GM23338 (cell line): ENCODE measurements around the gene NR2C2. TPM values are rescaled to one million over a fixed set of nuclear protein-coding genes. Genes with fewer than 3 reads are reported as not detected.

Experiments
- ATAC-seq: fragments of 200-7000 bp; cut with Tn5 transposase; 3 replicates; pipeline ENCODE4 v1.9.1; 2020
- DNase-seq: peaks from one replicate; pipeline ENCODE4 v3.0.0-alpha.2; 2015; ENCODE audit warnings: low spot score
- H2AFZ ChIP-seq: fragments of 200-600 bp; sonication (generic); 2 replicates; pipeline ENCODE4 v1.8.0; 2016; ENCODE audit warnings: antibody characterized with exemption, mild to moderate bottlenecking, moderate library complexity
- H3F3A ChIP-seq: fragments of 200-600 bp; sonication (generic); replicated peaks from 2 replicates; pipeline ENCODE4 v1.8.0; 2017; ENCODE audit warnings: antibody characterized with exemption, mixed run types, low read depth
- H3K27ac ChIP-seq: fragments of 200-600 bp; sonication (generic); 2 replicates; pipeline ENCODE4 v1.6.1; 2016; ENCODE audit warnings: low read depth
- H3K27me3 ChIP-seq: fragments of 200-600 bp; sonication (generic); 2 replicates; pipeline ENCODE4 v1.8.0; 2016; ENCODE audit warnings: mild to moderate bottlenecking, mixed run types, moderate library complexity; ENCODE audit not compliant: insufficient read depth
- H3K36me3 ChIP-seq: fragments of 200-600 bp; sonication (generic); 2 replicates; pipeline ENCODE4 v1.8.0; 2016; ENCODE audit warnings: mild to moderate bottlenecking; ENCODE audit not compliant: insufficient read depth
- H3K4me1 ChIP-seq: fragments of 200-600 bp; sonication (generic); 2 replicates; pipeline ENCODE4 v1.8.0; 2016; ENCODE audit warnings: mild to moderate bottlenecking, moderate library complexity; ENCODE audit not compliant: insufficient read depth
- H3K4me2 ChIP-seq: fragments of 200-600 bp; sonication (generic); 2 replicates; pipeline ENCODE4 v1.7.1; 2017; ENCODE audit warnings: mixed run types
- H3K4me3 ChIP-seq: fragments of 200-600 bp; sonication (generic); 2 replicates; pipeline ENCODE4 v1.6.1; 2016; ENCODE audit warnings: mixed run types
- H3K79me2 ChIP-seq: fragments of 200-600 bp; sonication (generic); replicated peaks from 2 replicates; pipeline ENCODE4 v1.8.0; 2017; ENCODE audit warnings: mild to moderate bottlenecking; ENCODE audit not compliant: insufficient read depth
- H3K9me2 ChIP-seq: fragments of 200-600 bp; sonication (generic); 2 replicates; pipeline ENCODE4 v1.8.0; 2017; ENCODE audit not compliant: insufficient read depth
- H4K20me1 ChIP-seq: fragments of 200-600 bp; sonication (generic); replicated peaks from 2 replicates; pipeline ENCODE4 v1.8.0; 2017; ENCODE audit warnings: mild to moderate bottlenecking; ENCODE audit not compliant: insufficient read depth
- H3K27ac Mint-ChIP-seq: 2 replicates; pipeline ENCODE4 v1.8.0; 2020; ENCODE audit warnings: inconsistent platforms, mild to moderate bottlenecking, moderate library complexity, mixed read lengths
- H3K27me3 Mint-ChIP-seq: 3 replicates; pipeline ENCODE4 v1.8.0; 2022; ENCODE audit warnings: low read depth, mild to moderate bottlenecking, moderate library complexity, mixed read lengths, inconsistent platforms; ENCODE audit not compliant: insufficient read depth, poor library complexity
- H3K36me3 Mint-ChIP-seq: 3 replicates; pipeline ENCODE4 v1.8.0; 2021; ENCODE audit warnings: low read depth, mild to moderate bottlenecking, inconsistent platforms, moderate library complexity, mixed read lengths
- H3K4me1 Mint-ChIP-seq: 3 replicates; pipeline ENCODE4 v1.8.0; 2020; ENCODE audit warnings: mild to moderate bottlenecking, inconsistent platforms, mixed read lengths
- H3K4me3 Mint-ChIP-seq: 3 replicates; pipeline ENCODE4 v1.8.0; 2021; ENCODE audit warnings: moderate library complexity, mild to moderate bottlenecking, inconsistent platforms, mixed read lengths
- H3K9me3 Mint-ChIP-seq: 3 replicates; pipeline ENCODE4 v1.8.0; 2020; ENCODE audit warnings: moderate library complexity, mild to moderate bottlenecking, inconsistent platforms, mixed read lengths
- CREB1 ChIP-seq: fragments of 250-450 bp; sonication (Bioruptor Pico); IDR thresholded peaks from 2 replicates; pipeline ENCODE4 v1.5.0; 2020; ENCODE audit warnings: low read depth, mild to moderate bottlenecking, moderate library complexity
- ETS1 ChIP-seq: IDR thresholded peaks from 2 replicates; pipeline ENCODE4 v1.6.1; 2016; ENCODE audit warnings: antibody characterized with exemption
- JUNB ChIP-seq: IDR thresholded peaks from one replicate; pipeline ENCODE4 v1.6.1; 2016; ENCODE audit warnings: antibody characterized with exemption; ENCODE audit not compliant: unreplicated experiment
- NANOG ChIP-seq: IDR thresholded peaks from 2 replicates; pipeline ENCODE4 v1.6.1; 2016; ENCODE audit warnings: antibody characterized with exemption, borderline replicate concordance
- REST ChIP-seq: IDR thresholded peaks from one replicate; pipeline ENCODE4 v1.6.1; 2018; ENCODE audit warnings: antibody characterized with exemption; ENCODE audit not compliant: unreplicated experiment
- STAT1 ChIP-seq: IDR thresholded peaks from one replicate; pipeline ENCODE4 v1.6.1; 2016; ENCODE audit warnings: antibody characterized with exemption; ENCODE audit not compliant: unreplicated experiment
- ZNF114 ChIP-seq: fragments of 250-450 bp; sonication (Bioruptor Pico); IDR thresholded peaks from 2 replicates; pipeline ENCODE4 v1.5.0; 2020; ENCODE audit warnings: mild to moderate bottlenecking, moderate library complexity
- ZNF462 ChIP-seq: fragments of 250-450 bp; sonication (Bioruptor Pico); IDR thresholded peaks from 2 replicates; pipeline ENCODE4 v1.5.0; 2020; ENCODE audit warnings: mild to moderate bottlenecking, moderate library complexity
- polyA plus RNA-seq: library from polyadenylated mRNA; unstranded; fragments of >200 nt; fragmentation: Nextera tagmentation; extraction: Ambion mirVana; gene quantifications from 2 replicates; pipeline ENCODE4 v1.2.1, GENCODE V29; 2016
- total RNA-seq: library from RNA; depleted of rRNA; stranded (reverse); fragments of >200 nt; shearing (Covaris generic); gene quantifications from 2 replicates; pipeline ENCODE4 v1.2.3, GENCODE V29; 2014

Gene NR2C2
- total and polyA plus RNA-seq, 2 experiments from 2014 or later, result 12.0 to 57.2 TPM

- no peak for TF ChIP-seq ZNF462 (CRISPR knock-in tag)
Measured at GRCh38 chr3:14950274-14950673, 2.9 kb downstream of the NR2C2 start (continued).

- Histone ChIP-seq H3K4me3 (no peak overlapping the region), H4K20me1 (peaks cover 42% of the 10 kb centered on the region), H2AFZ (no peak overlapping the region), H3K79me2 (peaks cover 100% of the 10 kb centered on the region), H3K27ac (no peak overlapping the region), H3K9me2 (no peaks in the 10 kb centered on the region), H3K36me3 (no peaks in the 10 kb centered on the region; the same call in 1 of the 2 replicates), H3K4me1 (peaks cover 16% of the 10 kb centered on the region), H3K4me2 (no peak overlapping the region), H3K27me3 (no peaks in the 10 kb centered on the region), H3F3A (no peaks in the 10 kb centered on the region)
- DNase-seq, result no peak
- Mint-ChIP-seq H3K36me3 (0 out of 3 replicates have a peak, but pooled peaks cover 5% of the 10 kb centered on the region), H3K27me3 (peaks cover 3% of the 10 kb centered on the region), H3K4me3 (no peak overlapping the region), H3K4me1 (peaks cover 31% of the 10 kb centered on the region), H3K9me3 (no peaks in the 10 kb centered on the region), H3K27ac (no peak overlapping the region)
- TF ChIP-seq REST (no peak), STAT1 (no peak), CREB1 (CRISPR knock-in tag) (no peak), ZNF114 (no peak), NANOG (no peak), ETS1 (no peak), JUNB (no peak)
- peak; percentile 57 for ATAC-seq
Measured at GRCh38 chr3:14957153-14957552, 9.8 kb downstream of the NR2C2 start.
